Lower leg skin (tissue), 3 donors: Measurements from ENCODE around the gene ESYT2.

Source experiments
- POLR2A ChIP-seq, 2 donors: fragments of 450-650 bp; IDR thresholded peaks; one replicate each; pipeline ENCODE4 v1.6.1; 2016 to 2017; ENCODE audit warnings: antibody characterized with exemption in 2 of 2, mild to moderate bottlenecking in 1 of 2, moderate library complexity in 1 of 2
- TF ChIP-seq, protein P1 (sequence below), 3 donors: fragments of 450-650 bp; IDR thresholded peaks; one replicate each; pipeline ENCODE4 v1.5.1; 2016; ENCODE audit warnings: antibody characterized with exemption in 3 of 3, mild to moderate bottlenecking in 3 of 3, moderate library complexity in 2 of 3

DNA sequence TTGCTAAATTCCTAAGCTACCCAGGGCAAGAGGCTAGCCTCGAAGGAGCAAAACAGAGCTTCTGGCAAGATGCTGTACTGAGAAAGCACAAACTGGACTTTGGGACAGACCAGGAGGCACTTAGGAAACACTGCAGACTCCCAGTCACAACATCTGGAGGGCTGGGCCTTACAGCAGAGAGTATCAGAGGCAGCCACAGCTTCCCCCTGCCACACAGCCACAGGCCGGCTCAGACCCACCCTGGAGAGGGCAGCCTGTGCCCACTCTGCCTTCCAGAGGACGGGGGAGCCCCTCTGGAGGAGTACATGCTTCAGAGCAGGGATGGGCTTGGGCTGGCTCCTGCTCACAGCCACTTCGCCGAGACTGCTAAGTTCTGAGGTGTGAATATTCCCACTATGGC lies 17.4 kb downstream of the ESYT2 start:
- no peak for TF ChIP-seq POLR2A (IDR thresholded peaks at IDR 0.05)
- TF ChIP-seq, protein P1, sequence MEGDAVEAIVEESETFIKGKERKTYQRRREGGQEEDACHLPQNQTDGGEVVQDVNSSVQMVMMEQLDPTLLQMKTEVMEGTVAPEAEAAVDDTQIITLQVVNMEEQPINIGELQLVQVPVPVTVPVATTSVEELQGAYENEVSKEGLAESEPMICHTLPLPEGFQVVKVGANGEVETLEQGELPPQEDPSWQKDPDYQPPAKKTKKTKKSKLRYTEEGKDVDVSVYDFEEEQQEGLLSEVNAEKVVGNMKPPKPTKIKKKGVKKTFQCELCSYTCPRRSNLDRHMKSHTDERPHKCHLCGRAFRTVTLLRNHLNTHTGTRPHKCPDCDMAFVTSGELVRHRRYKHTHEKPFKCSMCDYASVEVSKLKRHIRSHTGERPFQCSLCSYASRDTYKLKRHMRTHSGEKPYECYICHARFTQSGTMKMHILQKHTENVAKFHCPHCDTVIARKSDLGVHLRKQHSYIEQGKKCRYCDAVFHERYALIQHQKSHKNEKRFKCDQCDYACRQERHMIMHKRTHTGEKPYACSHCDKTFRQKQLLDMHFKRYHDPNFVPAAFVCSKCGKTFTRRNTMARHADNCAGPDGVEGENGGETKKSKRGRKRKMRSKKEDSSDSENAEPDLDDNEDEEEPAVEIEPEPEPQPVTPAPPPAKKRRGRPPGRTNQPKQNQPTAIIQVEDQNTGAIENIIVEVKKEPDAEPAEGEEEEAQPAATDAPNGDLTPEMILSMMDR (IDR thresholded peaks at IDR 0.05) = no peak
